PC-3 (cell line): Measurements from ENCODE around the gene UBALD2. TPM values are rescaled to one million over a fixed set of nuclear protein-coding genes. Genes with fewer than 3 reads are reported as not detected.

ENCODE experiments used
- ATAC-seq: fragments of 200-7000 bp; cut with Tn5 transposase; 2 replicates; pipeline ENCODE4 v1.9.1; 2020; ENCODE audit warnings: mild to moderate bottlenecking, moderate library complexity
- BruUV-seq: library from RNA; stranded (reverse); fragments of 400-500 nt; replicated peaks from 2 replicates; lab custom pipeline; 2021; lab: Mats Ljungman, UMichigan
- CTCF ChIA-PET: fragments of 300-600 bp; sonication (Branson Sonifier 250); formaldehyde crosslinking; loops from one replicate; lab custom pipeline; 2022; ENCODE audit warnings: antibody characterized with exemption; lab: Charles Lee
- POLR2A ChIA-PET: fragments of 300-600 bp; sonication (Branson Sonifier 250); formaldehyde crosslinking; loops from one replicate; lab custom pipeline; 2022; ENCODE audit warnings: antibody characterized with exemption; ENCODE audit not compliant: unreplicated experiment; lab: Charles Lee
- DNase-seq: peaks from one replicate; pipeline ENCODE4 v3.0.0-alpha.2; 2015
- H2AFZ ChIP-seq: fragments of 300-600 bp; sonication (generic); 2 replicates; pipeline ENCODE4 v1.6.0; 2016; ENCODE audit warnings: antibody characterized with exemption, low read length
- H3F3A ChIP-seq: fragments of 300-600 bp; sonication (generic); one replicate; pipeline ENCODE4 v1.6.0; 2017; ENCODE audit warnings: antibody characterized with exemption, low read length, control low read depth, mild to moderate bottlenecking; ENCODE audit not compliant: unreplicated experiment
- H3K27ac ChIP-seq: fragments of 300-600 bp; sonication (generic); 2 replicates; pipeline ENCODE4 v1.5.1; 2016; ENCODE audit warnings: mild to moderate bottlenecking, low read length
- H3K27me3 ChIP-seq: fragments of 300-600 bp; sonication (generic); 2 replicates; pipeline ENCODE4 v1.6.1; 2016; ENCODE audit warnings: low read length, mixed read lengths
- H3K36me3 ChIP-seq: fragments of 300-600 bp; sonication (generic); 2 replicates; pipeline ENCODE4 v1.6.1; 2016; ENCODE audit warnings: low read depth, mixed run types, low read length, mixed read lengths
- H3K4me1 ChIP-seq: fragments of 300-600 bp; sonication (generic); 2 replicates; pipeline ENCODE4 v1.5.1; 2016; ENCODE audit warnings: low read length; ENCODE audit not compliant: insufficient read depth
- H3K4me2 ChIP-seq: fragments of 300-600 bp; sonication (generic); 2 replicates; pipeline ENCODE4 v1.6.0; 2016; ENCODE audit warnings: low read length
- H3K4me3 ChIP-seq: fragments of 300-600 bp; sonication (generic); 2 replicates; pipeline ENCODE4 v1.5.1; 2016; ENCODE audit warnings: mild to moderate bottlenecking, low read length, mixed read lengths
- H3K79me2 ChIP-seq: fragments of 300-600 bp; sonication (generic); 2 replicates; pipeline ENCODE4 v1.6.1; 2017; ENCODE audit warnings: low read length, mixed read lengths
- H3K9ac ChIP-seq: fragments of 300-600 bp; sonication (generic); 2 replicates; pipeline ENCODE4 v1.6.0; 2016; ENCODE audit warnings: mild to moderate bottlenecking, low read length
- H3K9me2 ChIP-seq: fragments of 300-600 bp; sonication (generic); replicated peaks from 2 replicates; pipeline ENCODE4 v1.6.1; 2016; ENCODE audit warnings: mixed run types, low read length, mixed read lengths
- H3K9me3 ChIP-seq: fragments of 300-600 bp; sonication (generic); 2 replicates; pipeline ENCODE4 v1.6.1; 2016; ENCODE audit warnings: low read length, mixed read lengths
- H4K20me1 ChIP-seq: fragments of 300-600 bp; sonication (generic); 2 replicates; pipeline ENCODE4 v1.6.1; 2016; ENCODE audit warnings: low read length, mixed read lengths
- CTCF ChIP-seq: fragments of 300-600 bp; sonication (generic); conservative IDR thresholded peaks from 2 replicates; pipeline ENCODE4 v1.5.1; 2017; ENCODE audit warnings: antibody characterized with exemption, low read depth, mild to moderate bottlenecking, low read length
- EZH2 ChIP-seq: fragments of 300-600 bp; sonication (generic); IDR thresholded peaks from one replicate; pipeline ENCODE4 v1.6.1; 2017; ENCODE audit warnings: antibody characterized with exemption, mild to moderate bottlenecking, low read length; ENCODE audit not compliant: unreplicated experiment
- EZH2phosphoT487 ChIP-seq: fragments of 300-600 bp; sonication (generic); IDR thresholded peaks from 2 replicates; pipeline ENCODE4 v1.6.1; 2018; ENCODE audit warnings: mild to moderate bottlenecking, antibody characterized with exemption, low read length, borderline replicate concordance
- intact Hi-C: fragments of 100-400 bp; cut with micrococcal nuclease; formaldehyde crosslinking; loops from 2 replicates; pipeline ENCODE4 v1.9.0; 2023
- total RNA-seq: library from RNA; depleted of rRNA; stranded (reverse); fragments of >200 nt; gene quantifications from 2 replicates; pipeline ENCODE4 v1.2.3, GENCODE V29; 2014

The UBALD2 gene
- total RNA-seq, 1 experiment from 2014 or later = 59.5 TPM

GRCh38 chr17:76262732-76263344 is 2.3 kb upstream of the UBALD2 start:
- ATAC-seq = no peak
- Histone ChIP-seq H3K27me3 (no peaks in the 10 kb centered on the region), H3K4me3 (peak overlapping the region; percentile 39; the same call in 1 of the 2 replicates), H4K20me1 (0 out of 2 replicates have a peak, but pooled peaks cover 8% of the 10 kb centered on the region), H3K36me3 (peaks cover 1% of the 10 kb centered on the region; the same call in 1 of the 2 replicates), H3K9ac (peak overlapping the region; percentile 10), H3K79me2 (peaks cover 23% of the 10 kb centered on the region), H3K9me3 (no peaks in the 10 kb centered on the region), H3K4me2 (peak overlapping the region; percentile 88), H3F3A (no peaks in the 10 kb centered on the region), H3K4me1 (peaks cover 53% of the 10 kb centered on the region), H3K27ac (peak overlapping the region; percentile 74), H2AFZ (peak overlapping the region; percentile 22), H3K9me2 (no peaks in the 10 kb centered on the region)
- intact Hi-C loops = loop anchor here (10.0 kb wide), 1 partner anchor 158 kb away; the partner anchor contains the start of gene EXOC7
- TF ChIP-seq EZH2 (no peak), CTCF (no peak), EZH2phosphoT487 (no peak)
- DNase-seq = peak; percentile 94
- no TSS peak for BruUV-seq
- POLR2A ChIA-PET = interaction anchor here (0.5 to 0.6 kb wide), 3 partner anchors 9 to 578 kb away, joined by 3 read pairs; no protein-coding TSS in a partner anchor
- CTCF ChIA-PET = no interaction called here

DNA sequence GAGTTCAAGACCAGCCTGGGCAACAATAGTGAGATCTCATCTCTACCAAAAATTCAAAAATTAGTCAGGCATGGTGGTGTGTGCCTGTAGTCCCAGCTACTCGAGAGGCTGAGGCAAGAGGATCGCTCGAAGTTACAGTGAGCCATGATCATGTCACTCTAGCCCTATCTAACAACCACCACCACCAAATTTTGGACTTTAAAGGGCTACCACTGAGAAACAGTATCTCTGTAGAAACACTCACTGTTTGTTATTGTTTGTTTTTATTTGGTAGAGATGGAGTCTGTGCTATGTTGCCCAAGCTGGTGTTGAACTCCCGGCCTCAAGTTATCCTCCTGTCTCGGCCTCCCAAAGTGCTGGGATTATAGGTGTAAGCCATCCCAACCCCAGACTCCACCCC is 1.3 kb upstream of the UBALD2 start:
- ChIA-PET CTCF (no interaction called here), POLR2A (interaction anchor here (1.5 kb wide), 1 partner anchor 12 kb away, joined by 9 read pairs; no protein-coding TSS in a partner anchor)
- Histone ChIP-seq H3K36me3 (peaks cover 7% of the 10 kb centered on the region; the same call in 1 of the 2 replicates), H3K9me3 (no peaks in the 10 kb centered on the region), H3K27me3 (no peaks in the 10 kb centered on the region), H3K9me2 (no peaks in the 10 kb centered on the region), H3K27ac (peak overlapping the region; percentile 74), H3K4me2 (peak overlapping the region; percentile 88), H3K4me3 (peak overlapping the region; percentile 62), H4K20me1 (0 out of 2 replicates have a peak, but pooled peaks cover 8% of the 10 kb centered on the region), H3K4me1 (peaks cover 55% of the 10 kb centered on the region), H3K9ac (peak overlapping the region; percentile 58; the same call in 1 of the 2 replicates), H3F3A (no peaks in the 10 kb centered on the region), H2AFZ (peak overlapping the region; percentile 60), H3K79me2 (peaks cover 34% of the 10 kb centered on the region)
- intact Hi-C loops = loop anchor here (1.0 to 10.0 kb wide), 2 partner anchors 12 to 159 kb away; partner anchors contain the start of gene EXOC7
- DNase-seq (no peak), ATAC-seq (no peak)
- BruUV-seq = no TSS peak
- TF ChIP-seq EZH2phosphoT487 (no peak), CTCF (no peak)
